ENCODE results near the gene PSMD1. TPM values are rescaled to one million over a fixed set of nuclear protein-coding genes. Genes with fewer than 3 reads are reported as not detected.
"Not testable (repeated sequence)": the region's sequence is repeated elsewhere in the genome, so short reads cannot be mapped to it uniquely, and the experiment has no call there.

Gene PSMD1
- polyA plus RNA-seq, 1 donor from 2014 or later: 83.8 TPM

DNA sequence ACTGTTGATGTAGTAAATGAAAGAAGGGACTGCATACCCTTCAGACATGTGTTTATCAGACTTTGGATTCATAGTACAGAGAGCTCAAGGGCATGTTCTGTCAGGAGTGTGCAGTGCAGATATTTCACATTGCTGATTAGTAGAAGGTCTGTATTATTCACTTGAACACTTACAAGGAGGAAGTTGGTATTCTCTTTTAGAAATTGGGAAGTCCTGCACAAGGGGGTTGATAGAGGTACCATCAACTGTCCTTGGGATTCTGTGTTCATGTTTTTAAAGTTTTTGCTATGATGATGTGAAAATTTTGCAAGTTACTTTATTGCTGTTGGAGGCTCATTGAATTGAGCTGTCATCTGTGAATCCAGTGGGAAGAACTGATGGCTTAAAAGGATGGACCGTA lies 6.7 kb downstream of the PSMD1 start:
- H3K79me2 ChIP-seq (replicated peaks; ENCODE audit: insufficient read depth, low read length): peaks cover 24% of the 10 kb centered on the region
- peaks cover 3% of the 10 kb centered on the region for H4K20me1 ChIP-seq (ENCODE audit: insufficient read depth)
- H3K9me2 ChIP-seq (ENCODE audit: insufficient read depth, low read length): no peaks in the 10 kb centered on the region
- H2AFZ ChIP-seq (ENCODE audit: low read depth, low read length): no peak overlapping the region
- no peaks in the 10 kb centered on the region for H3F3A ChIP-seq (ENCODE audit: insufficient read depth, low read length, poor library complexity, severe bottlenecking)
- TF ChIP-seq, protein P1, sequence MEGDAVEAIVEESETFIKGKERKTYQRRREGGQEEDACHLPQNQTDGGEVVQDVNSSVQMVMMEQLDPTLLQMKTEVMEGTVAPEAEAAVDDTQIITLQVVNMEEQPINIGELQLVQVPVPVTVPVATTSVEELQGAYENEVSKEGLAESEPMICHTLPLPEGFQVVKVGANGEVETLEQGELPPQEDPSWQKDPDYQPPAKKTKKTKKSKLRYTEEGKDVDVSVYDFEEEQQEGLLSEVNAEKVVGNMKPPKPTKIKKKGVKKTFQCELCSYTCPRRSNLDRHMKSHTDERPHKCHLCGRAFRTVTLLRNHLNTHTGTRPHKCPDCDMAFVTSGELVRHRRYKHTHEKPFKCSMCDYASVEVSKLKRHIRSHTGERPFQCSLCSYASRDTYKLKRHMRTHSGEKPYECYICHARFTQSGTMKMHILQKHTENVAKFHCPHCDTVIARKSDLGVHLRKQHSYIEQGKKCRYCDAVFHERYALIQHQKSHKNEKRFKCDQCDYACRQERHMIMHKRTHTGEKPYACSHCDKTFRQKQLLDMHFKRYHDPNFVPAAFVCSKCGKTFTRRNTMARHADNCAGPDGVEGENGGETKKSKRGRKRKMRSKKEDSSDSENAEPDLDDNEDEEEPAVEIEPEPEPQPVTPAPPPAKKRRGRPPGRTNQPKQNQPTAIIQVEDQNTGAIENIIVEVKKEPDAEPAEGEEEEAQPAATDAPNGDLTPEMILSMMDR (IDR thresholded peaks at IDR 0.05; ENCODE audit: poor library complexity, severe bottlenecking): no peak
- TF ChIP-seq RAD21 (conservative IDR thresholded peaks at IDR 0.05) (no peak), POLR2AphosphoS5 (IDR thresholded peaks at IDR 0.05) (no peak), EZH2 (IDR thresholded peaks at IDR 0.05; ENCODE audit: borderline replicate concordance, insufficient read depth, low read length, poor library complexity, severe bottlenecking) (no peak), EP300 (conservative IDR thresholded peaks at IDR 0.05; ENCODE audit: poor library complexity, severe bottlenecking) (no peak), SMC3 (conservative IDR thresholded peaks at IDR 0.05; ENCODE audit: poor library complexity) (no peak), TAF1 (IDR thresholded peaks at IDR 0.05; ENCODE audit: low read depth) (no peak), MXI1 (conservative IDR thresholded peaks at IDR 0.05; ENCODE audit: poor library complexity, severe bottlenecking) (no peak)
- TF ChIP-seq, protein P2, sequence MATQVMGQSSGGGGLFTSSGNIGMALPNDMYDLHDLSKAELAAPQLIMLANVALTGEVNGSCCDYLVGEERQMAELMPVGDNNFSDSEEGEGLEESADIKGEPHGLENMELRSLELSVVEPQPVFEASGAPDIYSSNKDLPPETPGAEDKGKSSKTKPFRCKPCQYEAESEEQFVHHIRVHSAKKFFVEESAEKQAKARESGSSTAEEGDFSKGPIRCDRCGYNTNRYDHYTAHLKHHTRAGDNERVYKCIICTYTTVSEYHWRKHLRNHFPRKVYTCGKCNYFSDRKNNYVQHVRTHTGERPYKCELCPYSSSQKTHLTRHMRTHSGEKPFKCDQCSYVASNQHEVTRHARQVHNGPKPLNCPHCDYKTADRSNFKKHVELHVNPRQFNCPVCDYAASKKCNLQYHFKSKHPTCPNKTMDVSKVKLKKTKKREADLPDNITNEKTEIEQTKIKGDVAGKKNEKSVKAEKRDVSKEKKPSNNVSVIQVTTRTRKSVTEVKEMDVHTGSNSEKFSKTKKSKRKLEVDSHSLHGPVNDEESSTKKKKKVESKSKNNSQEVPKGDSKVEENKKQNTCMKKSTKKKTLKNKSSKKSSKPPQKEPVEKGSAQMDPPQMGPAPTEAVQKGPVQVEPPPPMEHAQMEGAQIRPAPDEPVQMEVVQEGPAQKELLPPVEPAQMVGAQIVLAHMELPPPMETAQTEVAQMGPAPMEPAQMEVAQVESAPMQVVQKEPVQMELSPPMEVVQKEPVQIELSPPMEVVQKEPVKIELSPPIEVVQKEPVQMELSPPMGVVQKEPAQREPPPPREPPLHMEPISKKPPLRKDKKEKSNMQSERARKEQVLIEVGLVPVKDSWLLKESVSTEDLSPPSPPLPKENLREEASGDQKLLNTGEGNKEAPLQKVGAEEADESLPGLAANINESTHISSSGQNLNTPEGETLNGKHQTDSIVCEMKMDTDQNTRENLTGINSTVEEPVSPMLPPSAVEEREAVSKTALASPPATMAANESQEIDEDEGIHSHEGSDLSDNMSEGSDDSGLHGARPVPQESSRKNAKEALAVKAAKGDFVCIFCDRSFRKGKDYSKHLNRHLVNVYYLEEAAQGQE (IDR thresholded peaks at IDR 0.05; ENCODE audit: borderline replicate concordance): no peak
- H3K4me2 ChIP-seq (ENCODE audit: low read length): no peak overlapping the region
- H3K36me3 ChIP-seq (ENCODE audit: insufficient read depth, low read length): peaks cover 6% of the 10 kb centered on the region
- no peaks in the 10 kb centered on the region for H3K9me3 ChIP-seq (ENCODE audit: low read length)
- no peaks in the 10 kb centered on the region for H3K27me3 ChIP-seq (ENCODE audit: insufficient read depth, low read depth, low read length)
- H3K4me3 ChIP-seq (ENCODE audit: low read length): no peak overlapping the region
- no peak overlapping the region for H3K27ac ChIP-seq (ENCODE audit: low read length)
- H3K9ac ChIP-seq (ENCODE audit: low read length): no peak overlapping the region

DNA sequence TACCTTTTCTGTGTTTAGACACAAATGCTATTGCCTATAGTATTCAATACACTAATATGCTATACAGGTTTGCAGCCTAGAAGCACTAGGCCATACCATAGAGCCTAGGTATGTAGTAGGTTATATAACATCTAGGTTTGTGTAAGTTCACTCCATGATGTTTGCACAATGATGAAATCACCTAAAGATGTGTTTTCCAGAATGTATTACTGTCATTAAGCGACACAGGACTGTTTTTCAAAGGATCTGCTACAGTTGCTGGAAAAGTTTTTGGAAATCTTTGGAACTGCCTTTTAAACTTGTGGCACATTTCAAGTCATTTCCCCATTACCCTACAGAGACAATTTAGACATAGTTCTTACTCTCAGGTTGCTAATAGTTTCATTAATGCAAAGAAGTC lies 9.3 kb downstream of the PSMD1 start:
- no peaks in the 10 kb centered on the region for H3K27me3 ChIP-seq (ENCODE audit: insufficient read depth, low read depth, low read length)
- H3K9me3 ChIP-seq (ENCODE audit: low read length): no peaks in the 10 kb centered on the region
- no peak overlapping the region for H3K9ac ChIP-seq (ENCODE audit: low read length)
- H3K36me3 ChIP-seq (ENCODE audit: insufficient read depth, low read length): peaks cover 13% of the 10 kb centered on the region
- no peak overlapping the region for H2AFZ ChIP-seq (ENCODE audit: low read depth, low read length)
- TF ChIP-seq SMC3 (conservative IDR thresholded peaks at IDR 0.05; ENCODE audit: poor library complexity) (no peak), TAF1 (IDR thresholded peaks at IDR 0.05; ENCODE audit: low read depth) (no peak), POLR2AphosphoS5 (IDR thresholded peaks at IDR 0.05) (no peak), MXI1 (conservative IDR thresholded peaks at IDR 0.05; ENCODE audit: poor library complexity, severe bottlenecking) (no peak), EZH2 (IDR thresholded peaks at IDR 0.05; ENCODE audit: borderline replicate concordance, insufficient read depth, low read length, poor library complexity, severe bottlenecking) (no peak), EP300 (conservative IDR thresholded peaks at IDR 0.05; ENCODE audit: poor library complexity, severe bottlenecking) (no peak), RAD21 (conservative IDR thresholded peaks at IDR 0.05) (no peak)
- TF ChIP-seq, protein P1 (IDR thresholded peaks at IDR 0.05; ENCODE audit: poor library complexity, severe bottlenecking): no peak
- TF ChIP-seq, protein P2 (IDR thresholded peaks at IDR 0.05; ENCODE audit: borderline replicate concordance): no peak
- no peak overlapping the region for H3K4me3 ChIP-seq (ENCODE audit: low read length)
- no peaks in the 10 kb centered on the region for H4K20me1 ChIP-seq (ENCODE audit: insufficient read depth)
- no peak overlapping the region for H3K4me2 ChIP-seq (ENCODE audit: low read length)
- no peaks in the 10 kb centered on the region for H3K9me2 ChIP-seq (ENCODE audit: insufficient read depth, low read length)
- no peak overlapping the region for H3K27ac ChIP-seq (ENCODE audit: low read length)
- H3K79me2 ChIP-seq (replicated peaks; ENCODE audit: insufficient read depth, low read length): peaks cover 3% of the 10 kb centered on the region
- no peaks in the 10 kb centered on the region for H3F3A ChIP-seq (ENCODE audit: insufficient read depth, low read length, poor library complexity, severe bottlenecking)

DNA sequence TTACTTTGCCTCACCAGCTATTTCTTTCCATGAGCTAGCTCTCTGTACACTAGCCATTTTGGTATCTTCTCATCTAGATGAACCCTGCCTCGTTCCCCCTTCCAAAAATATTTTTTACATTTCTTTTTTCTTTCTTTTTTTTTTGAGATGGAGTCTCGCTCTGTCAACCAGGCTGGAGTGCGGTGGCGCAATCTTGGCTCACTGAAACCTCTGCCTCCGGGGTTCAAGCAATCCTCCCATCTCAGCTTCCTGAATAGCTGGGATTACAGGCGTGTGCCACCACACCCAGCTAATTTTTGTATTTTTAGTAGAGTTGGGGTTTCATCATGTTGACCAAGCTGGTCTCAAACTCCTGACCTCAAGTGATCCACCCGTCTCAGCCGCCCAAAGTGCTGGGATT lies 10.9 kb downstream of the PSMD1 start:
- H3K9me3 ChIP-seq (ENCODE audit: low read length); H3K27ac ChIP-seq (ENCODE audit: low read length); H3K4me2 ChIP-seq (ENCODE audit: low read length); H3K9me2 ChIP-seq (ENCODE audit: insufficient read depth, low read length); H3K4me3 ChIP-seq (ENCODE audit: low read length); H3K9ac ChIP-seq (ENCODE audit: low read length); H2AFZ ChIP-seq (ENCODE audit: low read depth, low read length); H3K79me2 ChIP-seq (replicated peaks; ENCODE audit: insufficient read depth, low read length); H3K27me3 ChIP-seq (ENCODE audit: insufficient read depth, low read depth, low read length); H4K20me1 ChIP-seq (ENCODE audit: insufficient read depth); H3F3A ChIP-seq (ENCODE audit: insufficient read depth, low read length, poor library complexity, severe bottlenecking): not testable (repeated sequence)
- peaks cover 13% of the 10 kb centered on the region for H3K36me3 ChIP-seq (ENCODE audit: insufficient read depth, low read length)
